Endothelial cell (in vitro differentiated cells): ENCODE measurements around the gene KAZN. TPM values are rescaled to one million over a fixed set of nuclear protein-coding genes. Genes with fewer than 3 reads are reported as not detected.

Experiments
- DNase-seq: peaks from one replicate; pipeline ENCODE4 v3.0.0; 2021; ENCODE audit warnings: low spot score
- H3K27ac Mint-ChIP-seq: one replicate; pipeline ENCODE4 v1.8.0; 2021; ENCODE audit warnings: mixed read lengths, inconsistent platforms; ENCODE audit not compliant: unreplicated experiment
- H3K27me3 Mint-ChIP-seq: one replicate; pipeline ENCODE4 v1.8.0; 2021; ENCODE audit warnings: mild to moderate bottlenecking, moderate library complexity, mixed read lengths, inconsistent platforms; ENCODE audit not compliant: unreplicated experiment
- H3K36me3 Mint-ChIP-seq: one replicate; pipeline ENCODE4 v1.8.0; 2021; ENCODE audit warnings: mild to moderate bottlenecking, low read depth, mixed read lengths, inconsistent platforms; ENCODE audit not compliant: unreplicated experiment
- H3K4me1 Mint-ChIP-seq: one replicate; pipeline ENCODE4 v1.8.0; 2021; ENCODE audit warnings: mild to moderate bottlenecking, mixed read lengths, inconsistent platforms; ENCODE audit not compliant: unreplicated experiment
- H3K4me3 Mint-ChIP-seq: one replicate; pipeline ENCODE4 v1.8.0; 2021; ENCODE audit warnings: mild to moderate bottlenecking, mixed read lengths, inconsistent platforms; ENCODE audit not compliant: unreplicated experiment
- H3K9me3 Mint-ChIP-seq: one replicate; pipeline ENCODE4 v1.8.0; 2021; ENCODE audit warnings: mixed read lengths, inconsistent platforms; ENCODE audit not compliant: unreplicated experiment
- CTCF ChIP-seq: fragments of 200-600 bp; sonication (generic); IDR thresholded peaks from one replicate; pipeline ENCODE4 v1.5.0; 2021; ENCODE audit warnings: antibody characterized with exemption; ENCODE audit not compliant: unreplicated experiment
- total RNA-seq: library from RNA; stranded (reverse); fragmentation: NEBNext Ultra II Directional; extraction: Animal tissue kit (Norgen Biotek cat#: 25700); gene quantifications from one replicate; pipeline ENCODE4 v1.2.1, GENCODE V29; 2021; ENCODE audit not compliant: unreplicated experiment

KAZN gene
- total RNA-seq, 1 donor from 2014 or later, result 10.1 TPM

- TF ChIP-seq CTCF, result no peak
- H3K4me3 Mint-ChIP-seq, result no peak overlapping the region
Observed at GRCh38 chr1:14674030-14674429, 75.5 kb downstream of the KAZN start.

GRCh38 chr1:14676400-14676799, 77.9 kb downstream of the KAZN start:
- TF ChIP-seq CTCF, result no peak
- no peak for DNase-seq
- peaks cover 4% of the 10 kb centered on the region for H3K27me3 Mint-ChIP-seq
- H3K9me3 Mint-ChIP-seq, result no peaks in the 10 kb centered on the region
- no peaks in the 10 kb centered on the region for H3K36me3 Mint-ChIP-seq
- H3K4me1 Mint-ChIP-seq, result no peaks in the 10 kb centered on the region
- H3K4me3 Mint-ChIP-seq, result no peak overlapping the region
- H3K27ac Mint-ChIP-seq, result no peak overlapping the region

More at GRCh38 chr1:14674030-14674429, 75.5 kb downstream of the KAZN start:
- H3K4me1 Mint-ChIP-seq, result no peaks in the 10 kb centered on the region
- no peaks in the 10 kb centered on the region for H3K36me3 Mint-ChIP-seq
- H3K27ac Mint-ChIP-seq, result no peak overlapping the region
- DNase-seq, result no peak
- H3K27me3 Mint-ChIP-seq, result peaks cover 3% of the 10 kb centered on the region
- H3K9me3 Mint-ChIP-seq, result no peaks in the 10 kb centered on the region

- no peak for DNase-seq
- Mint-ChIP-seq H3K27me3 (peaks cover 4% of the 10 kb centered on the region), H3K36me3 (no peaks in the 10 kb centered on the region), H3K9me3 (no peaks in the 10 kb centered on the region), H3K4me1 (no peaks in the 10 kb centered on the region), H3K4me3 (no peak overlapping the region), H3K27ac (no peak overlapping the region)
- no peak for TF ChIP-seq CTCF
Observed at GRCh38 chr1:14677292-14677971, 78.9 kb downstream of the KAZN start.

GRCh38 chr1:14678011-14678638, 79.6 kb downstream of the KAZN start:
- DNase-seq, result no peak
- Mint-ChIP-seq H3K36me3 (no peaks in the 10 kb centered on the region), H3K4me3 (no peak overlapping the region), H3K27me3 (peaks cover 4% of the 10 kb centered on the region), H3K27ac (no peak overlapping the region), H3K9me3 (no peaks in the 10 kb centered on the region), H3K4me1 (no peaks in the 10 kb centered on the region)
- TF ChIP-seq CTCF, result no peak

- Mint-ChIP-seq H3K9me3 (no peaks in the 10 kb centered on the region), H3K4me1 (no peaks in the 10 kb centered on the region), H3K27me3 (peaks cover 4% of the 10 kb centered on the region), H3K27ac (no peak overlapping the region), H3K4me3 (no peak overlapping the region), H3K36me3 (no peaks in the 10 kb centered on the region)
- no peak for DNase-seq
- TF ChIP-seq CTCF, result no peak
Observed at GRCh38 chr1:14679027-14679688, 80.7 kb downstream of the KAZN start.
